Astrocyte (in vitro differentiated cells and primary cell): ENCODE data around the gene FGF12. TPM values are rescaled to one million over a fixed set of nuclear protein-coding genes. Genes with fewer than 3 reads are reported as not detected.

Source experiments
- DNase-seq: peaks from one replicate; pipeline ENCODE4 v3.0.0-alpha.2; 2010; ENCODE audit warnings: low read depth
- FAIRE-seq: peaks from 2 replicates; lab custom pipeline; 2011; peaks lifted over from hg19 to GRCh38; lab: Jason Lieb, UNC
- H2AFZ ChIP-seq: 2 replicates; pipeline ENCODE4 v1.6.0; 2012; ENCODE audit warnings: low read depth, low read length, inconsistent platforms
- H3K27ac ChIP-seq: 2 replicates; pipeline ENCODE4 v1.5.1; 2011; ENCODE audit warnings: low read depth, low read length, inconsistent platforms
- H3K27me3 ChIP-seq: 2 replicates; pipeline ENCODE4 v1.6.0; 2011; ENCODE audit warnings: low read length, inconsistent platforms; ENCODE audit not compliant: insufficient read depth
- H3K36me3 ChIP-seq: 2 replicates; pipeline ENCODE4 v1.5.1; 2011; ENCODE audit warnings: low read length, inconsistent platforms; ENCODE audit not compliant: insufficient read depth
- H3K4me1 ChIP-seq: 2 replicates; pipeline ENCODE4 v1.5.1; 2011; ENCODE audit warnings: low read length, inconsistent platforms; ENCODE audit not compliant: insufficient read depth
- H3K4me2 ChIP-seq: 2 replicates; pipeline ENCODE4 v1.6.0; 2012; ENCODE audit warnings: low read length, inconsistent platforms
- H3K4me3 ChIP-seq: 2 replicates; pipeline ENCODE4 v1.5.1; 2011; ENCODE audit warnings: low read depth, mild to moderate bottlenecking, low read length, inconsistent platforms; ENCODE audit not compliant: insufficient read depth
- H3K79me2 ChIP-seq: 2 replicates; pipeline ENCODE4 v1.6.0; 2012; ENCODE audit warnings: mild to moderate bottlenecking, low read length, inconsistent platforms; ENCODE audit not compliant: insufficient read depth
- H3K9ac ChIP-seq: 2 replicates; pipeline ENCODE4 v1.6.0; 2012; ENCODE audit warnings: mild to moderate bottlenecking, low read length, inconsistent platforms
- H3K9me3 ChIP-seq: 2 replicates; pipeline ENCODE4 v1.5.1; 2012; ENCODE audit warnings: low read depth, mild to moderate bottlenecking, low read length, inconsistent platforms; ENCODE audit not compliant: insufficient read depth
- H4K20me1 ChIP-seq: 2 replicates; pipeline ENCODE4 v1.6.0; 2012; ENCODE audit warnings: low read length, inconsistent platforms; ENCODE audit not compliant: insufficient read depth
- H3K27ac Mint-ChIP-seq: one replicate; pipeline ENCODE4 v1.8.0; 2021; ENCODE audit warnings: mild to moderate bottlenecking, mixed read lengths; ENCODE audit not compliant: unreplicated experiment
- H3K27me3 Mint-ChIP-seq: one replicate; pipeline ENCODE4 v1.8.0; 2021; ENCODE audit warnings: low read depth, mixed read lengths; ENCODE audit not compliant: unreplicated experiment
- H3K36me3 Mint-ChIP-seq: one replicate; pipeline ENCODE4 v1.8.0; 2021; ENCODE audit warnings: low read depth, mixed read lengths; ENCODE audit not compliant: unreplicated experiment
- H3K4me1 Mint-ChIP-seq: one replicate; pipeline ENCODE4 v1.8.0; 2021; ENCODE audit warnings: low read depth, mixed read lengths; ENCODE audit not compliant: unreplicated experiment
- H3K4me3 Mint-ChIP-seq: one replicate; pipeline ENCODE4 v1.8.0; 2021; ENCODE audit warnings: mild to moderate bottlenecking, moderate library complexity, mixed read lengths; ENCODE audit not compliant: unreplicated experiment
- H3K9me3 Mint-ChIP-seq: one replicate; pipeline ENCODE4 v1.8.0; 2021; ENCODE audit warnings: mild to moderate bottlenecking, mixed read lengths; ENCODE audit not compliant: unreplicated experiment
- CTCF ChIP-seq: IDR thresholded peaks from 2 replicates; pipeline ENCODE4 v1.5.1; 2011; ENCODE audit warnings: low read depth, mild to moderate bottlenecking, inconsistent platforms, low read length, moderate library complexity; ENCODE audit not compliant: insufficient read depth
- EZH2 ChIP-seq: IDR thresholded peaks from 2 replicates; pipeline ENCODE4 v1.6.1; 2012; ENCODE audit warnings: mild to moderate bottlenecking, low read length, inconsistent platforms; ENCODE audit not compliant: insufficient read depth
- total RNA-seq: library from RNA; stranded (reverse); gene quantifications from 2 replicates; pipeline ENCODE4 v1.2.1, GENCODE V29; 2021

FGF12 gene
- total RNA-seq, 1 donor from 2014 or later, result 1.4 TPM

- no peak overlapping the region for H3K4me2 ChIP-seq
- FAIRE-seq (no peak), DNase-seq (no peak)
- H3K9ac ChIP-seq, result no peak overlapping the region
- H4K20me1 ChIP-seq, result no peaks in the 10 kb centered on the region
- no peak for TF ChIP-seq CTCF
- no peak for TF ChIP-seq EZH2
- Mint-ChIP-seq H3K4me1 (no peaks in the 10 kb centered on the region), H3K27me3 (no peaks in the 10 kb centered on the region), H3K36me3 (no peaks in the 10 kb centered on the region), H3K9me3 (peaks cover 5% of the 10 kb centered on the region), H3K4me3 (no peak overlapping the region), H3K27ac (no peak overlapping the region)
- no peak overlapping the region for H2AFZ ChIP-seq
- no peaks in the 10 kb centered on the region for H3K36me3 ChIP-seq
- no peaks in the 10 kb centered on the region for H3K9me3 ChIP-seq
- H3K27ac ChIP-seq, result no peak overlapping the region
- H3K27me3 ChIP-seq, result no peaks in the 10 kb centered on the region
- H3K79me2 ChIP-seq, result no peaks in the 10 kb centered on the region
- no peaks in the 10 kb centered on the region for H3K4me1 ChIP-seq
- no peak overlapping the region for H3K4me3 ChIP-seq
These were observed 173.6 kb downstream of the FGF12 start for GRCh38 chr3:192553707-192554106.

GRCh38 chr3:192550356-192550755 lies 177.0 kb downstream of the FGF12 start:
- Histone ChIP-seq H3K4me1 (no peaks in the 10 kb centered on the region), H3K27ac (no peak overlapping the region), H3K9ac (no peak overlapping the region), H3K4me3 (no peak overlapping the region), H3K4me2 (no peak overlapping the region), H3K9me3 (no peaks in the 10 kb centered on the region), H3K27me3 (no peaks in the 10 kb centered on the region), H3K79me2 (no peaks in the 10 kb centered on the region), H2AFZ (no peak overlapping the region), H3K36me3 (no peaks in the 10 kb centered on the region), H4K20me1 (no peaks in the 10 kb centered on the region)
- Mint-ChIP-seq H3K27ac (no peak overlapping the region), H3K36me3 (no peaks in the 10 kb centered on the region), H3K27me3 (no peaks in the 10 kb centered on the region), H3K4me1 (no peaks in the 10 kb centered on the region), H3K4me3 (no peak overlapping the region), H3K9me3 (peaks cover 4% of the 10 kb centered on the region)
- TF ChIP-seq EZH2 (no peak), CTCF (no peak)
- no peak for FAIRE-seq
- no peak for DNase-seq

- Mint-ChIP-seq H3K4me3 (no peak overlapping the region), H3K4me1 (no peaks in the 10 kb centered on the region), H3K27me3 (no peaks in the 10 kb centered on the region), H3K36me3 (no peaks in the 10 kb centered on the region), H3K9me3 (no peaks in the 10 kb centered on the region), H3K27ac (no peak overlapping the region)
- no peaks in the 10 kb centered on the region for H3K9me3 ChIP-seq
- FAIRE-seq (no peak), DNase-seq (no peak)
- no peak overlapping the region for H3K4me2 ChIP-seq
- H3K36me3 ChIP-seq, result no peaks in the 10 kb centered on the region
- H3K4me3 ChIP-seq, result no peak overlapping the region
- H3K4me1 ChIP-seq, result no peaks in the 10 kb centered on the region
- no peak overlapping the region for H3K9ac ChIP-seq
- H4K20me1 ChIP-seq, result no peaks in the 10 kb centered on the region
- H3K79me2 ChIP-seq, result no peaks in the 10 kb centered on the region
- TF ChIP-seq EZH2 (no peak), CTCF (no peak)
- H3K27ac ChIP-seq, result no peak overlapping the region
- H3K27me3 ChIP-seq, result no peaks in the 10 kb centered on the region
- no peak overlapping the region for H2AFZ ChIP-seq
These were observed 182.0 kb downstream of the FGF12 start for GRCh38 chr3:192545333-192545732.
